Activated naive CD4-positive, alpha-beta T cell (primary cell): ENCODE results near the gene PHACTR3.
"Not testable (repeated sequence)": the region's sequence is repeated elsewhere in the genome, so short reads cannot be mapped to it uniquely, and the experiment has no call there.

Source experiments
- DNase-seq, 4 experiments: peaks; one replicate each; lab custom pipeline; 2025; lab: John Stamatoyannopoulos, UW

PHACTR3 gene

DNA sequence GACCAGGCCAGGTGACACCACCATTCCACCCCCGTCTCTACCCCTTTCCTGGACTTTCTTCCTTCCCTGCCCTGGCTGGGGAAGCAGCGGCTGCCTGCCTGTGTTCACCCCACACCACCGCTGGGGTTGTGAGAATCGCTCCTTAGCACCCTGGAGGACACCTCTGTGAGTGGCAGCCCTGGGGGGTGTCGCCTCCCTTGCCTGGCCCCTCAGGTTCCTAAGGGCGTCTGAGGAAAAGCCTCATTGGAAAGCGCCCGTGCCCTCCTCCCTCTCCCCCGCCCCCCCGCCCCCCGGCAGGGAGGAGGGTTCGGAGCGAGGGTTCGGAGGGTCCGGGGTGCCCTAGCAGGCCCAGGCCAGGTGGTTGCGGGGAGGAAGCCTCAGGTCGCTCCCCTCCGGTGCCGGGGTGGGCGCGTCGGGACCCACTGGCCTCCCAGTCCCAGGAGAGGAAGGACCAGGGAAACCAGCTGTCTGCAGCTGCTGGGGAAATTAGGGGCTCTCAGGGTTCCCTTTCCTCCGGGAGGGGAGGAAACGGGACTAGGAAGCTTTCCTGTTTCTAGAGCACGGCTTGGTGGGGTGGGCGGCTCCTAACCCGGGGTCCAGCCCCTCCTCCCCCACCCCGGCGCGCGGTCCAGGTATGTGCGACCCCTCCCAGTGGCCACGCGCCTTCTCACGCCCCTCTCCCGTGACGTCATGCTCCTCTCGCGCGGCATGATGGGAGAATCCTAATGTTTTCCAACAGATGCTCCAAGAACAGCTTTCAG is at the start of gene PHACTR3:
Gene PHACTR3, plus strand, starts transcription at position 760 of the 761 bp plus-strand sequence. CDS start 475 bp downstream, outside the sequence.
- DNase-seq, result no peak

DNA sequence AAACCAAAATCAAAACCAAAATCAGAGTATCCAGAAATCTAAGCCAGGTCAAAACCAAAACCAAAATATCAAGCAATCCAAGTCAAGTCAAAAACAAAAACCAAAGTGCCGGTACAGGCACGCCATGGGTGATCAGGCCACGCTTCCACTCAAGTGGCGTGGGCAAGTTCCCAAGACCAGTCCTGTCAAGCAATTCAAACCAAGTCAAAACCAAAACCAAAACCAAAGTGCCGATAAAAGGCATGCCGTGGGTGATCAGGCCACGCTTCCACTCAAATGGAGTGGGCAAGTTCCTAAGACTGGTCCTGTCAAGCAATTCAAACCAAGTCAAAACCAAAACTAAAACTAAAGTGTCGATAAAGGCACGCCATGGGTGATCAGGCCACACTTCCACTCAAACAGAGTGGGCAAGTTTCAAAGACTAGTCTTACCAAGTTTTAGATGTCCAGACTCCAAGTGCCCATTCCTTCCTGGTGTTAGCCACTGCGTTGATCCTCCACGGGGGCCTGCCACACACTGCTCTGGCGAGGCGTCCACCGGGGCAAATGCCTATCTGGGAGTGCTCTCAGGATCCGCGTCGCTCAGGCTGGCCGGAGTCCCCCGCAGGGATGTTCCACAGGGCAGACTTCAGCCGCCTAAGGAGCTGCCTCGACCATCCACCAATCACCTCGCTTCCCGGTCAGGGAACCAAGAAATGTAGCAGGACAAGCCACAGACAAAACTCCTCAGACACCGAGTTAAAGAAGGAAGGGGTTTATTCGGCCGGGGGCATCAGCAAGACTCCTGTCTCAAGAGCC is 46.4 kb upstream of the PHACTR3 start:
- not testable (repeated sequence) for DNase-seq

DNA sequence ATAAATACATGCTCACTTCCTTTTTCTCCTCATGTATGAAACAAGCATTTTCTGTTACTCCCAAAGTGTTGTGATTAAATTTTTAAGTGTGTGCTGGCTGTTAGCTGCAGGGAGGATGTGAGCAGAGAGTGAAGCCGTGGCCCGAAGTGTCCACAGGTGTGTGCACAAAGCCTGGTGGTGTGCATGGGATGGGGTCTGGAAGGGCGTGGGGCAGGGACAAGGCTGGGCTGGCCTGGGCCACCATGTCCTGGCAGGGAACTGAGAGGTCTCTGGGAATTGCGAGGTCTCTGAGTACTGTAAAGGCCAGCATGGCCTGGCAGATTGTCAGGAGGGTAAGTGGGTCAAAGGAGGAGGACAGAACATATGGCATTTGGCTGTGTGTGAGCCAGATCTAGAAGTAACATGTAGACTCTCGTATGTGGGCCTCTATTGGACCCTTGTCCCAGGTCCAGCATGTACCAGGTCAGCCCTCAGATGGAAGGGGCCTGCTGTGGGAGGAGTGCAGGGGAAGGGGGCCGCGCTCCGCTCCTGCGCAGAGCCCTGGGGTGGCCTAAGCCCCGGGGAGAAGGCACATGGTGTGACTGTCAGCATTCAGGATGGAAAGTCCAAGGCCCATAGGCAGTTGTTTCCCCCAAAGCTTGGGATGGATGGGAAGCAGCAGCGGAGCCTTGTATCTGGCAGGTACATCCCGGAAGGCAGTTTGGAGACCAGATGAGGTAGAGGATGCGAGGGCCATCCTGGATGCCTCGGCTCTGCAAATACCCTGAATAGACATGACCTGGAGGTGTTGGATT is 45.1 kb upstream of the PHACTR3 start:
- no peak for DNase-seq

DNA sequence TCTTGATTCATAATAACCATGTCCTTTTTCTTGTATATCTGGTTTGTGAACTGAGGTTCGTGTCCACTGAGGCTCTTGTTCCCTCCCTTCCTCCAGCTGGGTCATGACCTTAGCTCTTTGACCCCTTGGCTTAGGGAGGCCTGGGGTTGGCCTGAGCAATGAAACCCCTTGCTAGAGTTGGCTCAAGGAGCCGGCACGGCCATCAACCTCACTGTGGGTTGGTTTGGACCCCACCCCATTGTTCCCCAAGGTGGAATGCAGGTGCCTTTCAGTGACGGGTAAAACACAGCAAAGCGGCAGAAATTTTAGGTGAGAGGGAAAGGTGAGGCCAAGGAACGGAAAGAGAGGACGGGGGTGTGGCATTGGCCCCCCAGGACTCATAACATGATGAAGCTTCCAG is 44.5 kb upstream of the PHACTR3 start:
- DNase-seq, result no peak

DNA sequence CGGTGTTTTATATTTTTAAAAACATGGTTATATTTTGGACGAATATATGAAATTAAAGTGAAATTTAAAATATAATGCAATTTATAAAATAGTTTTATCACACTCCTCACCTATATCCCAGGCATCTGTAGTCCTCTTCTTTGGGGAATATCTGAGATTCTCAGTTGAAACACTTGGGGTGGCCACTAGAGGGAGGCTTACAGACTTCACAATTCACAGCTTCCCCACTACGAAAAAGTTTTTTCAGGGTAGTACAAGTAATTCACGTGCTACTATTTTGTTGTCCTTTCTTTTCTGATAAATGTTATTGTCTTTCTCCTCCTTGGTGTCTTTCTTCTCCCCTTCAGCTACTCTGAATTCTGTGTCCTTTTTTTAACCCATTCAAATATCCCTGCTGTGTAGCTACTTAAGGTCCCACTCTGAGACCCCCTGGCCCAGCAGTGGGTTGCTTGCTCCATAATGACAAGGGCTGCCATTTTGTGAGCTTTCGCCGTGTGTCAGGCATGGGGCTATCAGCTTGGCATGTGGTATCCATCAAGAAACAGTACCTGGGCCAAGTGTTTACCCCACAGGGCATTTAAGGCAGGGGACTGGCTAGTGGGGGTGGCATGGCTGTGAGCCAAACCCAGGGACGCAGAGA is 43.6 kb upstream of the PHACTR3 start:
- no peak for DNase-seq

DNA sequence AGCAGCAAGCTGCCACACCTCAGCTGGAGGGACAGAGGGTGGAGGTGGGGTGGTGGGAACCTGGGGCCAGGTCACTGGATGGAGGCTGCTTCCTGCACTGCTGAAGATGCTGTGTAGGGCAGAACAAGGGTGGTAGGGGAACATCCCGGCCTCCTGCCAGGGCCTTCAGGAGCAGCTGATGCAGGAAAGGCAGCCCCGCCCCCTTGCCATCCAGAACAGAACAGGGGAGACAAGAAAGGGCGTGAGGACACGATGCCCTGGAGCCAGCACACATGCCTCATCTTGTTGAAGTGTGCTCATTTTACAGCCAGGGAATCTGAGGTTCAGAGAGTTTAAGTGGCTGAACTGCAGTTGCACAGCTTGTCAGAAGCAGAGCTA is 43.1 kb upstream of the PHACTR3 start:
- DNase-seq, result no peak

DNA sequence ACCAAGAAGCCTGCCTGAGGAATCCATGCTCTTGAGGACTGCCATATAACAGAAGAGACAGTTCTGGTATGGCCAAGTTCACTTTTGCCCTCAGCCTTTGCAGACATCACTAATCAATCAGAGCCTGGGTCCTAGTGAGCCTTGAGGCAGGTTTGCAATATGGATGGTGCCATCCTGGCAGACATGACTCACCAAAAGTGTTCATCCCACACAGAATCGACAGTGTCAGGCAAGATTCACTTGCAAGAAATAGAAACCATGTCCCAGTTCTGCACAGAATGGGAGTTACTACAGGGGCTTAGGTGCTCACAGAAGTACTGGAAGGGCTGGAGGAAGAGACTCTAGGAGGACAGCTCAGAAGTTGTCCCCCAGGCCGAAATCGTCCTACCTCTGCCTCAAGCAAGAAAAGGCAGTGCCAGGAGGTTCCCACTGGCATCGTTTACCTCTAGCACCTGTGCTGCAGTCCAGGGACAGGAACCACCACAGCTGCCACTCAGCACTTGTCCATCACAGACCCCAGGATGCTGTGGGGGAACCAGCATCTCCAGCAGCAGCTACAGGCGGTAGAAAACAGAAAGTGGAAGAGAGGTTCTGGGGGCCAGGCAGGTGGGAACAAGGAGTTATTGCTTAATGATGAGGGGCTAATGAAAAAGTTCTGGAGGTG is 42.6 kb upstream of the PHACTR3 start:
- no peak for DNase-seq

DNA sequence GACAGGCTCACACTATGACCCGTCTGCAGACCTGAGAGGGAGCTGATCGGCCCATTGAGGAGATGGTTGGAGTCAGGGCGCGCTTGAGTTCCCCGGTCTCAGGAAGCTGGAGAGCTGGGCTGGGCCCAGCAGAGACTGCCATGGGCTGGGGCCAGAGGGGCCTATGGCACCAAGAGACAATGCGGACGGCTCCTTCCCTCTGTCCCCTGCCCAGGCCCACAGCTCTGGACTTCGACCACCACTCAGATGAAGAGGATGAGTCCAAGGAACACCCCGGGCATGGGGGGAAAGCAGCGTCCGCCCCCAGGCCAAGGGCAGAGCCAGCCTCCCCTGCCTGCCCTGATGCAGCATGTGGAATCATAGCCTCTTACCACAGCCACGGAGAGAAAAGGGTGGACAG is 40.2 kb upstream of the PHACTR3 start:
- no peak for DNase-seq

DNA sequence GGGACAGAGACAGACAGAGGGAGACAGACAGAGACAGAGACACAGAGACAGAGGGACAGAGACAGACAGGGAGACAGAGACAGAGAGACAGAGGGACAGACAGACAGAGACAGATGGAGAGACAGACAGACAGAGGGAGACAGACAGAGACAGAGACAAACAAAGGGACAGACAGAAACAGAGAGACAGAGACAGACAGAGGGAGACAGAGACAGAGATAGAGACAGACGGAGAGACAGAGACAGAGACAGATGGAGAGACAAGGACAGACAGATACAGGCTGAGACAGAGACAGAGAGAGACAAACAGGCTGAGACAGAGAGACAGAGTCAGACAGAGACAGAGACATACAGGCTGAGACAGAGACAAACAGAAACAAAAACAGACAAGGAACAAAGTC is 39.4 kb upstream of the PHACTR3 start:
- DNase-seq, result no peak

DNA sequence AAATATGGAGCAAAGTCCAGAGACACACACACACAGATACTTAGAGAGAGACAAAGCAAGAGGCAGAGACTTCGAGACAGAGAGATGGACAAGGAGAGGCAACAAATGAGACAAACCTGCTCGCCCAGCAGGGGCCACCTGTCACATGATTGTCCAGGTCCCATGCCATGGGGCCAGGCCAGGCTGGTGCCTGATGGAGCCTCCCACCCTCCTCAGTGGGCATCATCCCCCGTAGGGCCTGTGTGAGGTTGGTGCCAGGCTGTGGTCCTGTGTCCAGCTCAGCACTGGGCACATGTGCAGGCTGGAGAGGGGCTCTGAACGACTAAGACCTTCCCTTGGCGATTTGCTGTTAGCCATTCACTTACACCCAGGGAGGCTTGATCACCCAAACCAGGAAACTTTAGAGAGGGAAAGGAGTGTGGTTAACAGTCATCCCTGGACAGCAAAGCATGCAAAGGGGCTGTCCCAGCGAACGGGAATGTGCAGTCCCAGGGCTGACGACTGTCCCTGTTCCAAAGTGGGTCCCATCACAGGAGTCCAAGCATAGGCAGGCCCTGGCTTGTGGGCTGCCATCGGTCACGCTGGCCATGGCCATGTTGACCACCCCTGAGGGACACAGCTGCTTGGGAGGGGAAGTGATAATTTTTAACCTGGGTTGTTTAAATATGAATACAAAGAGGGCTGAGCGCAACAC is 38.4 kb upstream of the PHACTR3 start:
- DNase-seq, result no peak

DNA sequence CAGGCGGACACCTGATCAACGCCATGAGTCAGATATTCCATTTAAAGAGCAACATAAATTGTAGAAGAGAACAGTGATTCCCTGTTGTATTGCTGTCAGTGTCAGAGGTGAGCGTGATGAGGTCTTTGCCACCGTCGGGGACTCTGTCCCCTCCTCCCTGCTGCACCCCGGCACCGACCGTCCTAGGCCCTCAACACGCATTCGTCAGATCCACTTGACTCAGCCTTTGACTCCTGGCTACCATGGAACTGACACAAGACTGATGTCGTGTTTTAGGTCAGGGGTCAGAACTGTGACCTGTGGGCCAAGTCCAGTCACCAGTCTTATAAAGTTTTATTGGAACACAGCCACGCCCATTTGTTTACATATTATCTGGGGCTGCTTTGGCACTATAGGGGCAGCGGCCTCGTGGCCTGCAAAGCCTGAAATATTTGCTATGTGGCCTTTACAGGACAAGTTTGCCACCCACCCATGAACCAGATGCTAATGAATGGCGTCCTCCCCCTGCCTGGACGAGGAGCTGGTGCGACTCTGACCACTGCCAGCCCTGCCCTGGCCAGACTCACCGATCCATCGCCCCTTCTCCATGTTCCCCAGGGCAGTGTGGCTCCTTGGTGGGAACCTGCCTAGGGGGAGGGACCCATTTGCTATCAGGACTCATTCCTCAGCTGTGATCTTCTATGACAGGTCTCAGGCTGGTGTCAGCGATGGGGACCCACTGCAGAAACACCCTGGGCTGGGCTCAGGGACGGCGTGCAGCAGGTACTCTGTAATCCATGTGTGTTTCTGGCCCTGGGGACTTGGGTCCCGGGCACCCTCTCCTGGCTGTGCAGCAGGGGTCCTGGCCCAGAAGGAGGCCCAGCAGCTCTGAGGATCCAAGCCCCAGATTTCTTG is 37.5 kb upstream of the PHACTR3 start:
- DNase-seq, result no peak

DNA sequence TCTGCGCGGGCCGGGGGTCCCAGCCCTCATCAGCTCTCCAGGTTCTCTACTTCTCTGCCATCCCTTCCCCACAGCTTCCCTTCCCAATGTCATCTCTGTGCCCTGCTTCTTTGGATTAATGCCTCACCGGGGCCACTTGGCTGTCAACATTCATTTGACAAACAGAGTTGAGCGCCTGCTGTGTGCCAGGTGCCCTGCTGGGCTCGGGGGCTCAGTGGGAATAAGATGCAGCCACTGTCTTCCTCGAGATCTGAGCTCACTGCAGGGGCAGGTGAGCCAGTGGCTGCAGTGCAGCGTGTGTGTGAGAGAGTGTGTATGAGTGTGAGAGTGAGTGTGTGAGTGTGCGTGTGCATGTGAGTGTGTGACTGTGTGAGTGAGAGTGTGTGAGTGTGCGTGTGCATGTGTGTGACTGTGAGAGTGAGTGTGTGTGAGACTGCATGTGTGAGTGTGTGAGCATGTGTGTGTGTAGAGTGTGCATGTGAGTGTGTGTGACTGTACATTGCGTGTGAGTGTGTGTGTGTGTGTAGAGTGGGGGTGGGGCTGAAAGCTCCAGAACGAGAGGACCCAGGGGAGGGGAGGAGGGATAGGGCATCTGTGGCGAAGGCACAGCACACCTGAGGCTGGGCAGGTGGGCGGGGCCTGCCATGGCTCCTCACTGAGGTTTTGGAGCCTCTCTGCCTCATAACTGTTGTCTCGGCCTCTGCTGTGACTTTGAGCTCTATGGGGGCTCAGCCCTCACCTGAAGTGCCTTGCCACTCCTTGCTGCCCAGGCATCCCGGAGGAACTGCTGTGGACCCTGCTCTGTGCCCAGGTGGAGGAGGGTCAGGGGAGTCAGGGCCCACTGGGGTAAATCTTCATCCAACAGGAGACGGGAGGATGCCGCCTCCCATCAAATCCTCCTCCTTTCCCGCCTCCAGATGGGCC is 36.5 kb upstream of the PHACTR3 start:
- DNase-seq, result no peak

DNA sequence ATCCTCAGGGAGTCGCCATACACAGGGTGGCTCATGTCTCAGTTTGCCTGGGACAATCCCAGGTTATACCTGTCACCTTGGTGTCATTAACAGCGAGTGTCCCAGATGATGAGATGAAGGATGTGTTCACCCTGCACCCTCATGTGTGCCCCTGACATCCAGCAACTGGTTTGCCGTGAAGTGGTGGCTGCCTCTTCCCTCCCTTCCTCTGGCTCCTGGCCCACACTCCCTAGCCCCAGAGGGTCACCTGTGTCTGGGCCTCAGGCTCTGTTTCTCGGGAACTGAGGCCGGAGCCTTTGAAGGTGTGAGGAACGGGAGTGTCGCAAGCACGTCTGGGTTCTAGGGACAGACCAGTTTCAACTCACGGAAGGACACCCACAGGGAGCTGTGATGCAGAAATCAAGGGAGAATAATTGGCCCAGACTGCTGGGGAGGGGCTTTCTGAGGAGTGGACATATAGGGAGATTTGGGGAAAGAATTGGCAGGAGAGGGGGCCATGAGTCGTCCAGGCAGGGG is 35.8 kb upstream of the PHACTR3 start:
- no peak for DNase-seq

DNA sequence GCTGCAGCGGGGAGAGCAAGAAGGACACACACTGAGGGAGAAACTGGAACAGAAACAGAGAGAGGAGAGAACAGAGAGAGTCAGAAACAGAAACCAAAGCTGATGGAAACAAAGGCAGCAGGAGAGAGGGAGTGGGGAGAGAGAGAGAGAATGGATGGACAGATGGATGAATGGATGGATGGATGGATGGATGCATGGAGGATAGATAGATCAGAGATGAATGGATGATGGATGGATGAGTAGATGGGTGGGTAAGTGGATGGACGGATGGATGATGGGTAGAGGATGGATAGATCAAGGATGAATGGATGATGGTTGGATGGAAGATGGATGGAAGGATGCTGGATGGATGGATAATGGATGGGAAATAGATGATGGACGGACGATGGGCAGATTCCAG is 35.0 kb upstream of the PHACTR3 start:
- DNase-seq, result no peak

DNA sequence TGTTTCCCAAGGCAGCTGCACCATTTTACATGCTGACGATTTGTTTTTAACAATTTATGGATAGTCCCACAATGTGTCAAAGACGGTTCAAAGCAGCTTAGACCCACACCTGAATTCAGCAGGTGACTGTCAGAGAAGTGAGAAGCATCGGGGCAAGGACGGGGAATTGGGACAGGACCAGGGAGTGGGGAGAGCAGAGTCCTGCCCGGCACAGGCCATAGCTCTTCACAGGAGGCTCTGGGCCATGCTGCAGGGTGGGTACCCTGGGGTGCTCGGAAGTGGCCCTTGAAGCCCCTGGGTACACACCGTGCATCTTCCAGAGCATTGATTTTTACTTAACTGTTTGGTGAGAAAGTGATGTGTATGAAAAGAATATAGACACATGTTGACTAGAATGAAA is 33.2 kb upstream of the PHACTR3 start:
- no peak for DNase-seq

DNA sequence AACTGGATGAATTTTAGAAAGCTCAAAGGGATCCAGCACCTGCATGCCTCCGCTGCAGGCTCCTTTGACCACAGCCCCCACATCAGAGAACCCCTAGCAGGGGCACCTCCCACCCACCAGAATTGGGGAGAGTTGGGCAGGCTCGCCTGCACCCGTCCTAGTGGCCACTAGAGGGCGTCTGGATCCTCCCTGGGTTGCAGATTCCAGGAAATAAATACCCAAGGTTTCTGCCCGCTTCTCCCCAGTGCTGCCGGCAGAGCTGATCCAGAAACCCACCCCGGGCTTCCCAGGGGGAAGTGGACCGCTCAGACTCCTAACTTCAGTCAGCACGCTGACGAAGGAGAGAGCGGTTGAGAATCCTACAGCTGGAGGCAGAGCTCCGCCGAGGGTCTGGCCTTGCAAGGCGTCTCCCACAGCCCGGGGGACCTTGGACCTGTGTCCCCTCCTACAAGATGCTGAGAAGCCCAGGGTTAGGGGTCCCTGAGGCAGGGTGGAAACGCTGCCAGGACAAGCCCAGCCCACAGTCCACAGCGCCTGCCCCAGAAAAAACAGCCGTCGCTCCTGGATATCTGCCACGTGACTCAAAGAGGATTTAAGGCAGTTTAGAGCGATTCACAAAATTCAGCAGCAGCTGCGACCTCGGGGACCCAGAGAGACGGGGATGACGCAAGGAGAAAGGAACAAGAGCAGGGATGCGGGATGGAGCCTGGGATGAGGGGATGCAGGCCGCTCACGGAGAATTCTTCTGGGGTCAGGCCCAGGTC is 32.6 kb upstream of the PHACTR3 start:
- peak in 3 of 4 experiments; percentile 22 to 50 (median 32) for DNase-seq

DNA sequence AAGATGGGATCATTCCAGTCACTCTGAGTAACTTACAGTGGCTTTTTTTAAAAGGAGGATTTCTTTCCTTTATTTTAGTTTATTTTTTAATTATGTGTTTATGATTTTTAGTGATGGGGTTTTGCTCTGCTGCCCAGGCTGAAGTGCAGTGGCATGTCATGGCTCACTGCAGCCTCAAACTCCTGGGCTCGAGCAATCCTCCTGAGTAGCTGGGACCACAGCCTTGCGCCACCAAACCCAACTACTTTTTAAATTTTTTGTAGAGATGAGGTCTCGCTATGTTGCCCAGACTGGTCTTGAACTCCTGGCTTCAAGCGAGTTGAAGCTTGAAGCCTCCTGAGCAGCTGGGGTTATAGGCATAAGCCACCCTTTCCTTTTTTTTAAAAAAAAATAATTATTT is 31.8 kb upstream of the PHACTR3 start:
- no peak for DNase-seq

DNA sequence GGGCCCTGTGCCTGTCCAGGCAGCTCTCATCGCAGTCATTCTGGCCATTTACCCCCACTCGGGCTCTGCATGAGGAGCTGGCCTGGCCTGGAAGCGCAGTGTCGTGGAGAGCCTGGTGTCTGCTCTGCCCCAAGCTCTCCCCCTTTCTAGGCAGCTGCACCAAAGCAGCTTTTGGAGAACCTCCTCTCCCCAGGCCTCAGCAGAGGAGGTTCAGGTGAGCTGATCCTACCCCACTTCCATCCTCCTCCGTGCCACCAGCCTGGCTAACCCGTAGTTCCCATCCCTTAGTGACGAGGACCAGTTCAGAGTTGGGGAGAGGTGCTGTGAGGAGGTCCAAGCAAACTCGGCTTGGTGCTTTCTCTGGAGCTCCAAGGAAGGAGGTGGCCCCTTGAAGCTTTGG is 30.5 kb upstream of the PHACTR3 start:
- no peak for DNase-seq
